ENCODE data around the gene JAG2. TPM values are rescaled to one million over a fixed set of nuclear protein-coding genes. Genes with fewer than 3 reads are reported as not detected.

JAG2 gene
- polyA plus RNA-seq, 1 experiment = 0.22 TPM

DNA sequence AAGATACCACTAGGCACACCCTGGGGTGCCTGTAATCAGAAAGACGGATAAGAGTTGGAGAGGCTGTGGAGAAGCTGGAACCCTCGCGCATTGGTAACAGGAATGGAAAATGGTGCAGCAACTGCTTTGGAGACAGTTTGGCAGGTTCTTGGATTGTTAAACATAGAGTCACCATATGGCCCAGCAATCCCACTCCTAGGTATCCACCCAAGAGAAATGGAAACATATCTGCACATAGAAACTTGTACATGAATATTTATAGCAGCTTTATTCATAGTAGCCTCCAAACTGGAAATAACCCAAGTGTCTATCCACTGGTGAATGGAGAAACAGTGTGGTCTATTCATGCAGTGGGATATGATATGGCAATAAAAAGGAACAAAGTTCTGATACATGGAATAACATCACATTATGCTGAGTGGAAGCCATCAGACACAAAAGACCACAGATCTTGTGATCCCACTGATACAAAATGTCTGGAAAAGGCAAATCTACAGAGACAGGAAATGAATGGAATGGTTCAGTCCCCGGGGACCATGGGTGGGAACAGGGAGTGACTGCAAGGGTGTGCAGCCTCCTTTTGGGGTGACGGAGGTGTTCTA is 45.4 kb downstream of the JAG2 start:
- Histone ChIP-seq H3K9me3 (ENCODE audit: control insufficient read depth, insufficient read depth, low read length) (peaks cover 15% of the 10 kb centered on the region; the same call in 1 of the 2 replicates), H3K4me3 (ENCODE audit: low read depth, low read length) (no peak overlapping the region), H3K27me3 (ENCODE audit: control insufficient read depth, insufficient read depth, low read length) (peaks cover 50% of the 10 kb centered on the region), H3K27ac (ENCODE audit: low read depth, low read length) (no peak overlapping the region)
- TF ChIP-seq, protein P1, sequence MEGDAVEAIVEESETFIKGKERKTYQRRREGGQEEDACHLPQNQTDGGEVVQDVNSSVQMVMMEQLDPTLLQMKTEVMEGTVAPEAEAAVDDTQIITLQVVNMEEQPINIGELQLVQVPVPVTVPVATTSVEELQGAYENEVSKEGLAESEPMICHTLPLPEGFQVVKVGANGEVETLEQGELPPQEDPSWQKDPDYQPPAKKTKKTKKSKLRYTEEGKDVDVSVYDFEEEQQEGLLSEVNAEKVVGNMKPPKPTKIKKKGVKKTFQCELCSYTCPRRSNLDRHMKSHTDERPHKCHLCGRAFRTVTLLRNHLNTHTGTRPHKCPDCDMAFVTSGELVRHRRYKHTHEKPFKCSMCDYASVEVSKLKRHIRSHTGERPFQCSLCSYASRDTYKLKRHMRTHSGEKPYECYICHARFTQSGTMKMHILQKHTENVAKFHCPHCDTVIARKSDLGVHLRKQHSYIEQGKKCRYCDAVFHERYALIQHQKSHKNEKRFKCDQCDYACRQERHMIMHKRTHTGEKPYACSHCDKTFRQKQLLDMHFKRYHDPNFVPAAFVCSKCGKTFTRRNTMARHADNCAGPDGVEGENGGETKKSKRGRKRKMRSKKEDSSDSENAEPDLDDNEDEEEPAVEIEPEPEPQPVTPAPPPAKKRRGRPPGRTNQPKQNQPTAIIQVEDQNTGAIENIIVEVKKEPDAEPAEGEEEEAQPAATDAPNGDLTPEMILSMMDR (IDR thresholded peaks at IDR 0.05; ENCODE audit: low read depth, low read length) = no peak
- no peak for DNase-seq (ENCODE audit: low read depth, low spot score)
- CTCF ChIA-PET = no interaction called here
- POLR2A ChIA-PET = no interaction called here

DNA sequence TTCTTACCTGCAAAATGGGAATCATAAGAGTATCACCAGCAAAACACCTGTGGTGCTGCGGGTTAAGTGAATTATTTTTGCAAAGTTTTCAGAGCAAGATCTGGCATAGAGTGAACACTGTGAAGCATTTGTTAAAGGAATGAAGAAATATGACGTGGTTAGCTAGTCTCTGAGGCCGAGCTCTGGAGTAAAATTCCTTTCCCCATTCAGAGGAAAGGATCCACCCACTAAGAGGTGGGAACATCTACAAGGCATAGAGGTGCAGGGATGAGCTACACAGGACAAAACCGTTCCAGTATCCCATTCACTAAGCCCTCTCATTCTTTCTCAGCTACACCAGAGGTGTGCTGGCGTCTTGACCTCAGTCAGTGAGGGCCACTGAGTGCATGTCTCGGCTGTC is 48.5 kb downstream of the JAG2 start:
- H3K27ac ChIP-seq (ENCODE audit: low read depth, low read length) = no peak overlapping the region
- ChIA-PET CTCF (interaction anchor here (1.1 kb wide), 1 partner anchor 30 kb away, joined by 5 read pairs; no protein-coding TSS in a partner anchor), POLR2A (no interaction called here)
- H3K9me3 ChIP-seq (ENCODE audit: control insufficient read depth, insufficient read depth, low read length) = peaks cover 15% of the 10 kb centered on the region; the same call in 1 of the 2 replicates
- H3K27me3 ChIP-seq (ENCODE audit: control insufficient read depth, insufficient read depth, low read length) = peaks cover 37% of the 10 kb centered on the region
- no peak overlapping the region for H3K4me3 ChIP-seq (ENCODE audit: low read depth, low read length)
- TF ChIP-seq, protein P1 (IDR thresholded peaks at IDR 0.05; ENCODE audit: low read depth, low read length) = no peak
- DNase-seq (ENCODE audit: low read depth, low spot score) = no peak

DNA sequence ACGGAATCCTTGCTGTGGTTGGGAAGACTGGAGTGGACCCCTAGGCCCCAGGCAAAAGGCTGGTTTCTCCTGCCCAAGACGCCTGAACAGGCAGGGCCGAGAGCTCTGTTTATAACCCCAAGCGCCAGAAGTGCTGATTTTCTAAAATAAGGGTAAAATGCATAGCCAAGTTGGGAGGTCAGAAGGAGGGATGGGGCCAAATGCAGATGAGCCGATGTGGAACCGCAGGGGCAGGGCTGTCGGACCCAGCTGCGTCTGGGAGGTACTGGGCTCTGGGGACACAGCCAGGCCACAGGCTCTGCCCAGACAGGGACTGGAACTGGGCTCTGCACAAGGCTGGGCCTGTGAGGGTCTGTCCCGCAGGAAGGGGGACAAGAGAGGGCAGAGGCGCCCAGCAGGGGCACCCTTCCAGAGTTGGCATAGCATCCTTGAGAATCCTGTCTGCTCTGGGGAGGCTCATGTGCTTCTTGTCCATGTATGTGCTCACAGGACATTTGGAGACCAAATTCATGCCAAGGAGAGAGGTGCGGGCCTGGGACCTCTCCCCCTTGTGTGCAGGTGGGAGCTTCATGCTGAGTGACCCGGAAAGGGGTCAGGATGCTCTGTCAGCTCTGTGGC is 49.1 kb downstream of the JAG2 start:
- TF ChIP-seq, protein P1 (IDR thresholded peaks at IDR 0.05; ENCODE audit: low read depth, low read length) = no peak
- Histone ChIP-seq H3K27ac (ENCODE audit: low read depth, low read length) (no peak overlapping the region), H3K9me3 (ENCODE audit: control insufficient read depth, insufficient read depth, low read length) (peaks cover 15% of the 10 kb centered on the region; the same call in 1 of the 2 replicates), H3K4me3 (ENCODE audit: low read depth, low read length) (no peak overlapping the region), H3K27me3 (ENCODE audit: control insufficient read depth, insufficient read depth, low read length) (peaks cover 32% of the 10 kb centered on the region)
- DNase-seq (ENCODE audit: low read depth, low spot score) = no peak
- CTCF ChIA-PET = interaction anchor here (1.1 kb wide), 1 partner anchor 30 kb away, joined by 5 read pairs; no protein-coding TSS in a partner anchor
- POLR2A ChIA-PET = no interaction called here

DNA sequence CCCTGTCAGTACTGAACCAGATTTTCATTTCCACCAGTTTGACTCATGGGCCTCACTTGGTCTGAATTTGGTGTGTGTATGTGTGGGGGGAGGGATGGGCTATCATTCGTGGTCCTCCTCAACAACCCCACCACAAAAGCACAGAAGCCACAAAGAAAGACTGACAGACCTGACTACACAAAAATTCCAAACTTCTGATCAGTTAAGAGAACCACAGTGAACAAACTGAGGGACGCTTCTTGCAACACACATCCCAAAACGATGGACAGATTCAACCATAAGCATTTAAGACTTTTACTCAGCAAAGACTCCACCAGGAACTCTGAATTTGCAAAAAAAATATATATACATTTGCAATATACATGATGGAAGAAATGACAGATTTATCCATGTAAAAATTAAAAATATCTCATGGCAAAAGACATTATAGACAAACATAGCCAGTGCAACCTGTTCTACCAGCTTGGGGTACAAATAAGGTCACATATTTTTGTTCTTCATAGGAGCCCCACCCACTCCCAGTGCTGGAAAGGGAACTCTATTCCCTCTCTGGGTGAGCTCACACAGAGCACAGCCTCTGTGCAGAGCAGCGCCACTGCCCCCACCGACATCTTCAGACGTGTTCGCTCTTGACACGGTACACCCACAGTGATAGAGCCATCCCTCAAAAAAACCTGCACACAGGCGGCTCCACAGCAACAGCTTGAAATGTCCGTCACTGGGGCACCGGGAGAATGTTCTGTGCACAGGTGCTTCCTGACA is 49.7 kb downstream of the JAG2 start:
- ChIA-PET POLR2A (no interaction called here), CTCF (interaction anchor here (1.1 kb wide), 1 partner anchor 29 kb away, joined by 5 read pairs; no protein-coding TSS in a partner anchor)
- DNase-seq (ENCODE audit: low read depth, low spot score) = no peak

More for the DNA sequence above, 49.7 kb downstream of the JAG2 start:
- Histone ChIP-seq H3K4me3 (ENCODE audit: low read depth, low read length) (no peak overlapping the region), H3K9me3 (ENCODE audit: control insufficient read depth, insufficient read depth, low read length) (peaks cover 15% of the 10 kb centered on the region), H3K27ac (ENCODE audit: low read depth, low read length) (no peak overlapping the region), H3K27me3 (ENCODE audit: control insufficient read depth, insufficient read depth, low read length) (peaks cover 26% of the 10 kb centered on the region)
- TF ChIP-seq, protein P1 (IDR thresholded peaks at IDR 0.05; ENCODE audit: low read depth, low read length) = no peak
